H1 (cell line): ENCODE results near the gene JDP2. TPM values are rescaled to one million over a fixed set of nuclear protein-coding genes. Genes with fewer than 3 reads are reported as not detected.
A peak's percentile ranks its signal among the peaks of the same experiment; 100 is the strongest.

Experiments
- CTCF ChIA-PET: fragments of 300-600 bp; sonication (Branson Sonifier 250); formaldehyde crosslinking; loops from one replicate; lab custom pipeline; 2021; ENCODE audit not compliant: partially characterized antibody; lab: Charles Lee
- POLR2A ChIA-PET: fragments of 300-600 bp; sonication (Branson Sonifier 250); formaldehyde crosslinking; loops from one replicate; lab custom pipeline; 2021; ENCODE audit warnings: inconsistent platforms; ENCODE audit not compliant: partially characterized antibody; lab: Charles Lee
- DNase-seq, 2 experiments: peaks; one replicate each; pipeline versions ENCODE4 v3.0.0 to v3.0.0-alpha.2; 2010 to 2022; ENCODE audit warnings: low spot score in 2 of 2, low read depth in 1 of 2, mixed read lengths in 1 of 2
- FAIRE-seq: peaks from 2 replicates; lab custom pipeline; 2011; peaks lifted over from hg19 to GRCh38; lab: Jason Lieb, UNC
- H2AFZ ChIP-seq: 2 replicates; pipeline ENCODE4 v1.8.1; 2012; ENCODE audit warnings: low read length, inconsistent platforms
- H2AK5ac ChIP-seq: 2 replicates; pipeline ENCODE4 v1.6.1; 2013; ENCODE audit warnings: low read depth, low read length
- H2BK120ac ChIP-seq: replicated peaks from 2 replicates; pipeline ENCODE3; 2013; ENCODE audit warnings: low read depth, low read length, inconsistent platforms
- H2BK12ac ChIP-seq: 2 replicates; pipeline ENCODE4 v1.6.1; 2013; ENCODE audit warnings: low read depth, low read length
- H2BK15ac ChIP-seq: 2 replicates; pipeline ENCODE4 v1.6.1; 2013; ENCODE audit warnings: low read length
- H2BK20ac ChIP-seq: 2 replicates; pipeline ENCODE4 v1.6.1; 2013; ENCODE audit warnings: low read length
- H2BK5ac ChIP-seq: 2 replicates; pipeline ENCODE4 v1.6.1; 2013; ENCODE audit warnings: low read depth, low read length
- H3K14ac ChIP-seq: 2 replicates; pipeline ENCODE4 v1.6.1; 2013; ENCODE audit warnings: inconsistent platforms; ENCODE audit not compliant: insufficient read length
- H3K18ac ChIP-seq: 2 replicates; pipeline ENCODE4 v1.6.1; 2013; ENCODE audit warnings: low read length; ENCODE audit errors: extremely low read depth
- H3K23ac ChIP-seq: 2 replicates; pipeline ENCODE4 v1.6.1; 2013; ENCODE audit warnings: inconsistent platforms; ENCODE audit not compliant: insufficient read length
- H3K23me2 ChIP-seq: 2 replicates; pipeline ENCODE4 v1.6.1; 2013; ENCODE audit warnings: low read depth, low read length
- H3K27ac ChIP-seq: 2 replicates; pipeline ENCODE4 v1.6.1; 2011; ENCODE audit warnings: low read depth, low read length, inconsistent platforms
- H3K27me3 ChIP-seq, 4 experiments: replicated peaks in 1 of 4; 1 replicate in 1 of 4; 2 replicates in 3 of 4; pipeline versions ENCODE4 v1.6.1 to v1.8.1; 2011 to 2013; ENCODE audit warnings: low read length in 3 of 4, mild to moderate bottlenecking in 3 of 4, inconsistent platforms in 2 of 4, mixed read lengths in 2 of 4, moderate library complexity in 1 of 4; ENCODE audit not compliant: control insufficient read depth in 3 of 4, insufficient read depth in 3 of 4; ENCODE audit errors: extremely low read depth in 1 of 4
- H3K36me3 ChIP-seq, 4 experiments: 2 replicates each; pipeline versions ENCODE4 v1.6.1 to v1.8.1; 2011 to 2013; ENCODE audit warnings: mild to moderate bottlenecking in 4 of 4, low read length in 3 of 4, moderate library complexity in 2 of 4, control low read depth in 1 of 4, inconsistent platforms in 1 of 4; ENCODE audit not compliant: insufficient read depth in 4 of 4, control insufficient read depth in 2 of 4
- H3K4ac ChIP-seq: replicated peaks from 2 replicates; pipeline ENCODE3; 2013; ENCODE audit warnings: low read length, low read depth, mixed read lengths, inconsistent platforms; ENCODE audit not compliant: insufficient read length
- H3K4me1 ChIP-seq, 4 experiments: replicated peaks in 1 of 4; 1 replicate in 1 of 4; 2 replicates in 3 of 4; pipeline versions ENCODE4 v1.6.1 to v1.8.1; 2011 to 2013; ENCODE audit warnings: low read length in 3 of 4, inconsistent platforms in 2 of 4, mixed read lengths in 1 of 4; ENCODE audit not compliant: insufficient read depth in 4 of 4, control insufficient read depth in 3 of 4
- H3K4me2 ChIP-seq, 2 experiments: 2 replicates each; pipeline versions ENCODE4 v1.6.1 to v1.8.1; 2011 to 2013; ENCODE audit warnings: low read depth in 2 of 2, low read length in 2 of 2, control low read depth in 1 of 2, inconsistent platforms in 1 of 2, mild to moderate bottlenecking in 1 of 2; ENCODE audit not compliant: insufficient read depth in 1 of 2
- H3K4me3 ChIP-seq, 4 experiments: fragments of 200-600, 300-600 bp in 1 of 4; sonication (generic), shearing (Covaris generic), sonication (Bioruptor Twin) in 1 of 4; 2 replicates each; pipeline versions ENCODE4 v1.5.1 to v1.8.1; 2011 to 2016; ENCODE audit warnings: low read length in 4 of 4, low read depth in 3 of 4, control low read depth in 2 of 4, inconsistent platforms in 2 of 4, mild to moderate bottlenecking in 2 of 4, mixed read lengths in 1 of 4, moderate library complexity in 1 of 4; ENCODE audit not compliant: insufficient read depth in 2 of 4; ENCODE audit errors: extremely low read depth in 1 of 4
- H3K56ac ChIP-seq: replicated peaks from 2 replicates; pipeline ENCODE3; 2013; ENCODE audit warnings: low read depth, mild to moderate bottlenecking, mixed read lengths, low read length, inconsistent platforms; ENCODE audit not compliant: insufficient read length
- H3K79me1 ChIP-seq: 2 replicates; pipeline ENCODE4 v1.6.1; 2013; ENCODE audit warnings: low read depth, low read length, control low read depth
- H3K79me2 ChIP-seq, 2 experiments: 2 replicates each; pipeline versions ENCODE4 v1.6.1 to v1.8.1; 2012 to 2013; ENCODE audit warnings: low read length in 2 of 2, mild to moderate bottlenecking in 2 of 2, inconsistent platforms in 1 of 2; ENCODE audit not compliant: insufficient read depth in 2 of 2, control insufficient read depth in 1 of 2
- H3K9ac ChIP-seq, 4 experiments: replicated peaks in 1 of 4; 1 replicate in 1 of 4; 2 replicates in 3 of 4; pipeline versions ENCODE4 v1.6.1 to v1.8.1; 2011 to 2013; ENCODE audit warnings: low read depth in 3 of 4, low read length in 3 of 4, control low read depth in 2 of 4, mild to moderate bottlenecking in 2 of 4, moderate library complexity in 2 of 4, inconsistent platforms in 1 of 4; ENCODE audit errors: extremely low read depth in 1 of 4
- H3K9me3 ChIP-seq, 2 experiments: 2 replicates each; pipeline versions ENCODE4 v1.6.1 to v1.8.1; 2012 to 2013; ENCODE audit warnings: mild to moderate bottlenecking in 2 of 2, moderate library complexity in 2 of 2, control low read depth in 1 of 2, inconsistent platforms in 1 of 2, low read depth in 1 of 2, low read length in 1 of 2, mixed read lengths in 1 of 2; ENCODE audit not compliant: insufficient read depth in 2 of 2
- H4K20me1 ChIP-seq, 2 experiments: replicated peaks in 1 of 2; 2 replicates each; pipeline versions ENCODE3 to v1.8.1; 2011 to 2013; ENCODE audit warnings: inconsistent platforms in 2 of 2, low read length in 2 of 2, mild to moderate bottlenecking in 1 of 2; ENCODE audit not compliant: insufficient read depth in 2 of 2, control insufficient read depth in 1 of 2
- H4K5ac ChIP-seq: 2 replicates; pipeline ENCODE4 v1.6.1; 2013; ENCODE audit warnings: low read length, low read depth, mixed read lengths, inconsistent platforms; ENCODE audit not compliant: insufficient read length
- H4K8ac ChIP-seq: 2 replicates; pipeline ENCODE4 v1.8.0; 2013; ENCODE audit warnings: mild to moderate bottlenecking, moderate library complexity, low read length, inconsistent platforms; ENCODE audit not compliant: insufficient read depth; ENCODE audit errors: extremely low read depth
- H4K91ac ChIP-seq: replicated peaks from 2 replicates; pipeline ENCODE3; 2013; ENCODE audit warnings: low read length, mixed read lengths, inconsistent platforms; ENCODE audit not compliant: insufficient read length
- EP300 ChIP-seq, 2 experiments: IDR thresholded peaks; 1 replicate in 1 of 2; 2 replicates in 1 of 2; pipeline ENCODE4 v1.6.1; 2011 to 2012; ENCODE audit warnings: low read depth in 2 of 2, low read length in 2 of 2, mild to moderate bottlenecking in 2 of 2, borderline replicate concordance in 1 of 2, inconsistent platforms in 1 of 2, moderate library complexity in 1 of 2
- MAFK ChIP-seq: IDR thresholded peaks from 2 replicates; pipeline ENCODE4 v1.6.1; 2012; ENCODE audit warnings: low read depth, mild to moderate bottlenecking, improper control_type of control experiment, low read length
- WGBS, 2 experiments: shearing (Covaris generic) in 1 of 2; methylation state at CpG; one replicate each; pipeline versions ENCODE4 v1.1.6 to v1.1.7; 2013 to 2015; ENCODE audit warnings: low lambda C conversion rate in 2 of 2, mixed read lengths in 2 of 2, inconsistent platforms in 1 of 2, low coverage in 1 of 2, missing lambda C conversion rate in 1 of 2; ENCODE audit not compliant: insufficient replicate concordance in 2 of 2, insufficient coverage in 1 of 2, insufficient read length in 1 of 2; ENCODE audit errors: extremely low coverage in 1 of 2, missing lambda C conversion rate in 1 of 2; 5-methylcytosine and 5-hydroxymethylcytosine counted together
- polyA plus RNA-seq, 7 experiments: library from polyadenylated mRNA; depleted of rRNA in 3 of 7; stranded (reverse) in 5 of 7; unstranded in 2 of 7; fragments of >200 nt in 5 of 7; fragments of 200-250 nt in 2 of 7; gene quantifications; 1 replicate in 5 of 7; 2 replicates in 1 of 7; 4 replicates in 1 of 7; pipeline versions ENCODE4 v1.2.1 to v1.2.3, GENCODE V29; 2011 to 2013; ENCODE audit warnings: missing spikeins in 2 of 7, mixed read lengths in 2 of 7
- total RNA-seq: library from RNA; stranded (reverse); fragmentation: NEBNext Ultra II Directional; extraction: Animal tissue kit (Norgen Biotek cat#: 25700); gene quantifications from 2 replicates; pipeline ENCODE4 v1.2.1, GENCODE V29; 2021

JDP2 gene
- total and polyA plus RNA-seq, 2 of the 8 experiments (the other 6 are each of a cell fraction or from before 2014, with no cell fraction given): 8.9 to 27.2 TPM

DNA sequence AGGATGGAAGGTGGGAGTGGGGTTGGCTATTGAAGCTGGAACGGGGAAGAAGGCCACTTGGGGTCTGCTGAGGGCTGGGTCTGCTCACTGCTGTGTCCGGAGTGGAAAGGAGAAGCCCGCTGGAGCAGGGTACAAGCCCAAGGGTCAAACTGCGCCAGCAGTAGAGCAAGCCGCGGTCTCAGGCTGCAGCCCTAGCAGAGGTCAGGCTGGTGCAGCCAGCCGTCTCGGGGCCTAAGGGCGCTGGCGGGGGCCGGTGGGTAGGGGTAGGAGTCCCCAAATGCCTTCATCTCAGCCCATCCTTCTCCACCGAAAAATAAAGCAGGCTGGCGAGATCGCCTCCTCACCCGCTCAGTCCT, 718 bp upstream of the JDP2 start:
- Histone ChIP-seq H3K36me3 (peaks cover 0 to 5% (median 0%) of the 10 kb centered on the region in 4 experiments; a peak in 1 of 8 replicates), H4K91ac (peak overlapping the region; percentile 2), H4K8ac (peak overlapping the region; percentile 74; the same call in 1 of the 2 replicates), H3K79me1 (peaks cover 3% of the 10 kb centered on the region; the same call in 1 of the 2 replicates), H3K9ac (peak overlapping the region in 2 of 4 experiments; percentile 6 to 13; a peak in 2 of 7 replicates), H3K4ac (no peak overlapping the region), H3K27ac (no peak overlapping the region), H4K20me1 (peaks cover 0 to 4% of the 10 kb centered on the region in 2 experiments), H2BK12ac (peak overlapping the region; percentile 5; the same call in 1 of the 2 replicates), H3K4me2 (peak overlapping the region; percentile 71 to 92), H2BK120ac (no peak overlapping the region), H2BK20ac (no peak overlapping the region), H3K14ac (no peak overlapping the region), H3K23me2 (peaks cover 6% of the 10 kb centered on the region; the same call in 1 of the 2 replicates), H3K4me3 (peak overlapping the region; percentile 59 to 77 (median 70)), H3K23ac (no peak overlapping the region), H3K18ac (peak overlapping the region; percentile 7; the same call in 1 of the 2 replicates), H2BK15ac (no peak overlapping the region), H3K9me3 (peaks cover 0 to 4% of the 10 kb centered on the region in 2 experiments; a peak in 1 of 4 replicates), H2AK5ac (no peak overlapping the region), H3K79me2 (peaks cover 0 to 28% of the 10 kb centered on the region in 2 experiments; a peak in 2 of 4 replicates), H3K27me3 (peaks cover 0 to 13% (median 13%) of the 10 kb centered on the region in 4 experiments; a peak in 5 of 7 replicates), H4K5ac (no peak overlapping the region), H2AFZ (peak overlapping the region; percentile 46; the same call in 1 of the 2 replicates), H3K56ac (no peak overlapping the region), H3K4me1 (peaks cover 8 to 17% (median 15%) of the 10 kb centered on the region in 4 experiments), H2BK5ac (no peak overlapping the region)
- peak in 1 of 2 experiments; percentile 64 for DNase-seq
- ChIA-PET CTCF (no interaction called here), POLR2A (interaction anchor here (0.8 to 5.2 kb wide), 10 partner anchors 9 to 234 kb away, joined by 3 to 65 read pairs (median 8); no protein-coding TSS in a partner anchor)
- WGBS, 2 experiments: 15% methylated on average over 14 of the region's 15 CpGs; no CpG with 5 or more reads in 1 of the 2 experiments
- no peak for FAIRE-seq
- TF ChIP-seq MAFK: no peak
- no peak for TF ChIP-seq EP300 (IDR thresholded peaks at IDR 0.05; ENCODE audit: borderline replicate concordance in 1 of 2, low read depth in 2 of 2, low read length in 2 of 2)
